HepG2 (cell line): Measurements from ENCODE around the gene RBPMS2. TPM values are rescaled to one million over a fixed set of nuclear protein-coding genes. Genes with fewer than 3 reads are reported as not detected.

Experiments used
- ATAC-seq: fragments of 200-7000 bp; cut with Tn5 transposase; 3 replicates; pipeline ENCODE4 v1.9.1; 2020; ENCODE audit warnings: mild to moderate bottlenecking, moderate library complexity
- BruUV-seq: library from RNA; stranded (reverse); fragments of 400-500 nt; replicated peaks from 2 replicates; lab custom pipeline; 2021; lab: Mats Ljungman, UMichigan
- CTCF ChIA-PET: fragments of 300-600 bp; formaldehyde crosslinking; extraction: SDS; loops from one replicate; lab custom pipeline; 2021; ENCODE audit warnings: low total read pairs, inconsistent platforms, low intra/inter-chr PET ratio; lab: Yijun Ruan, JAX
- POLR2A ChIA-PET: fragments of 350-600 bp; sonication (Branson Sonifier 250); formaldehyde crosslinking; loops from one replicate; lab custom pipeline; 2020; ENCODE audit warnings: antibody characterized with exemption, inconsistent platforms; lab: Yijun Ruan, JAX
- DNase-seq: peaks from one replicate; pipeline ENCODE4 v3.0.0-alpha.2; 2015; ENCODE audit warnings: low spot score
- FAIRE-seq: peaks from 3 replicates; lab custom pipeline; 2011; peaks lifted over from hg19 to GRCh38; lab: Jason Lieb, UNC
- H2AFZ ChIP-seq: one replicate; pipeline ENCODE4 v1.6.1; 2011; ENCODE audit warnings: low read length, inconsistent platforms
- H3K27ac ChIP-seq: fragments of 300-600 bp; 3 replicates; pipeline ENCODE4 v1.8.0; 2011; ENCODE audit warnings: mixed run types, mild to moderate bottlenecking, mixed read lengths, low read length, inconsistent platforms; ENCODE audit not compliant: insufficient read depth; ENCODE audit errors: extremely low read length
- H3K27me3 ChIP-seq, 2 experiments: fragments of 200-600 bp in 1 of 2; 2 replicates in 1 of 2; 3 replicates in 1 of 2; pipeline versions ENCODE4 v1.6.0 to v1.8.0; 2011; ENCODE audit warnings: low read length in 2 of 2, mild to moderate bottlenecking in 2 of 2, moderate library complexity in 2 of 2, inconsistent platforms in 1 of 2; ENCODE audit not compliant: insufficient read depth in 2 of 2, control insufficient read depth in 1 of 2
- H3K36me3 ChIP-seq, 2 experiments: fragments of 200-600 bp in 1 of 2; replicated peaks in 1 of 2; 2 replicates in 1 of 2; 3 replicates in 1 of 2; pipeline versions ENCODE4 v1.5.1 to v1.8.0; 2011; ENCODE audit warnings: low read length in 2 of 2, inconsistent platforms in 1 of 2; ENCODE audit not compliant: insufficient read depth in 2 of 2, control insufficient read depth in 1 of 2
- H3K4me1 ChIP-seq: 2 replicates; pipeline ENCODE4 v1.5.1; 2012; ENCODE audit warnings: low read length, inconsistent platforms; ENCODE audit not compliant: insufficient read depth
- H3K4me2 ChIP-seq: 2 replicates; pipeline ENCODE4 v1.6.0; 2011; ENCODE audit warnings: low read depth, low read length, inconsistent platforms
- H3K4me3 ChIP-seq, 3 experiments: fragments of 200-600 bp in 1 of 3; sonication (generic), shearing (Covaris generic) in 1 of 3; replicated peaks in 1 of 3; 2 replicates each; pipeline ENCODE4 v1.5.1; 2011 to 2016; ENCODE audit warnings: low read length in 3 of 3, inconsistent platforms in 2 of 3, low read depth in 2 of 3, mild to moderate bottlenecking in 2 of 3, control low read depth in 1 of 3, mixed read lengths in 1 of 3; ENCODE audit not compliant: insufficient read depth in 1 of 3
- H3K79me2 ChIP-seq: one replicate; pipeline ENCODE4 v1.6.1; 2011; ENCODE audit warnings: low read length, inconsistent platforms; ENCODE audit not compliant: insufficient read depth
- H3K9ac ChIP-seq: 2 replicates; pipeline ENCODE4 v1.6.0; 2011; ENCODE audit warnings: mild to moderate bottlenecking, low read depth, low read length, inconsistent platforms; ENCODE audit not compliant: insufficient read depth
- H3K9me3 ChIP-seq: 2 replicates; pipeline ENCODE4 v1.5.1; 2012; ENCODE audit warnings: mild to moderate bottlenecking, low read length
- H4K20me1 ChIP-seq: 2 replicates; pipeline ENCODE4 v1.6.0; 2011; ENCODE audit warnings: inconsistent platforms, mild to moderate bottlenecking, low read length, moderate library complexity; ENCODE audit not compliant: insufficient read depth
- AHR ChIP-seq: IDR thresholded peaks from 2 replicates; pipeline ENCODE4 v1.6.1; 2018; ENCODE audit warnings: missing genetic modification reagents, missing compliant biosample characterization
- NFE2L1 ChIP-seq: sonication (generic); formaldehyde crosslinking; IDR thresholded peaks from 2 replicates; pipeline ENCODE4 v1.4.0; 2020; ENCODE audit warnings: missing genetic modification reagents, mild to moderate bottlenecking, borderline replicate concordance
- NFIB ChIP-seq: sonication (generic); formaldehyde crosslinking; IDR thresholded peaks from 2 replicates; pipeline ENCODE4 v1.9.0; 2021; ENCODE audit warnings: missing genetic modification reagents, mild to moderate bottlenecking, borderline replicate concordance
- NKX3-1 ChIP-seq: sonication (generic); formaldehyde crosslinking; IDR thresholded peaks from 2 replicates; pipeline ENCODE4 v1.5.0; 2020; ENCODE audit warnings: missing genetic modification reagents
- ZNF75D ChIP-seq: sonication (generic); formaldehyde crosslinking; IDR thresholded peaks from 2 replicates; pipeline ENCODE4 v1.8.1; 2023; ENCODE audit warnings: missing genetic modification reagents, mild to moderate bottlenecking, borderline replicate concordance
- WGBS: methylation state at CpG from one replicate; pipeline ENCODE4 v1.1.6; 2017; ENCODE audit warnings: low lambda C conversion rate; 5-methylcytosine and 5-hydroxymethylcytosine counted together
- in situ Hi-C: cut with HindIII; loops from 2 replicates; pipeline ENCODE4 v1.10.0; 2017; ENCODE audit warnings: low pct_unique_long_range_greater_than_20kb; ENCODE audit not compliant: extremely low pct_ligation_motif_present
- intact Hi-C: fragments of 100-400 bp; cut with micrococcal nuclease; formaldehyde crosslinking; loops from one replicate; pipeline ENCODE4 v1.10.0; 2022; ENCODE audit not compliant: unreplicated experiment
- polyA plus RNA-seq, 8 experiments: library from polyadenylated mRNA; depleted of rRNA in 3 of 8; stranded (reverse) in 7 of 8; unstranded in 1 of 8; fragments of >200 nt; fragmentation: Illumina TruSeq in 4 of 8; extraction: Trizol in 4 of 8; gene quantifications; 2 replicates each; pipeline versions ENCODE4 v1.2.1 to v1.2.3, GENCODE V29; 2011 to 2016; ENCODE audit warnings: low read depth in 4 of 8, missing spikeins in 1 of 8, mixed read lengths in 1 of 8; ENCODE audit not compliant: insufficient read depth in 1 of 8
- total RNA-seq, 5 experiments: library from RNA; depleted of rRNA; stranded (reverse); fragments of >200 nt; fragmentation: Illumina TruSeq; extraction: Trizol; gene quantifications; 2 replicates each; pipeline ENCODE4 v1.2.3, GENCODE V29; 2016; ENCODE audit warnings: low read depth in 1 of 5
- TF ChIP-seq, protein P1 (sequence below): sonication (generic); formaldehyde crosslinking; IDR thresholded peaks from 2 replicates; pipeline ENCODE4 v1.5.1; 2020; ENCODE audit warnings: mild to moderate bottlenecking, missing genetic modification reagents
- TF ChIP-seq, protein P2 (sequence below): sonication (generic); formaldehyde crosslinking; IDR thresholded peaks from 2 replicates; pipeline ENCODE4 v1.4.0; 2020; ENCODE audit warnings: missing genetic modification reagents

Gene RBPMS2
- total and polyA plus RNA-seq, 2 of the 13 experiments (the other 11 are each of a cell fraction or from before 2014, with no cell fraction given), result 0.08 TPM; not detected in 1

DNA sequence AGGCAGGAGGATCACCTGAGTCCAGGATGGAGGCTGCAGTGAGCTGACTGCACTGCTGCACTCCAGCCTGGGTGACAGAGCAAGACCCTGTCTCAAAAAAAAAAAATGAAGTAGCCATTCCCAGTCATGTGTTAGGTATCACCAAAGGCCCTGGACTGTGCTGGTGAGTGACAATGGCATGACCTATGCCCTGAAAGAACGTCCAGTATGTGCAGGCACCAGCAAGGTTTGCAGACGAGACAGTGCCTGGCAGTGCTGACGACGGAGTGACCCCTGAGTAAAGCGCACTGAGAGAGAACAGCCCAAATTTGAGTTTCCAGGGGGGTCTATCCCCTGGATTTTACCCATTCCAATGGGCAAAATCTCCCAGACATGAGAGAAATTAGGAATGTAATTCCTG is 45.2 kb downstream of the RBPMS2 start (continued):
- TF ChIP-seq, protein P1, sequence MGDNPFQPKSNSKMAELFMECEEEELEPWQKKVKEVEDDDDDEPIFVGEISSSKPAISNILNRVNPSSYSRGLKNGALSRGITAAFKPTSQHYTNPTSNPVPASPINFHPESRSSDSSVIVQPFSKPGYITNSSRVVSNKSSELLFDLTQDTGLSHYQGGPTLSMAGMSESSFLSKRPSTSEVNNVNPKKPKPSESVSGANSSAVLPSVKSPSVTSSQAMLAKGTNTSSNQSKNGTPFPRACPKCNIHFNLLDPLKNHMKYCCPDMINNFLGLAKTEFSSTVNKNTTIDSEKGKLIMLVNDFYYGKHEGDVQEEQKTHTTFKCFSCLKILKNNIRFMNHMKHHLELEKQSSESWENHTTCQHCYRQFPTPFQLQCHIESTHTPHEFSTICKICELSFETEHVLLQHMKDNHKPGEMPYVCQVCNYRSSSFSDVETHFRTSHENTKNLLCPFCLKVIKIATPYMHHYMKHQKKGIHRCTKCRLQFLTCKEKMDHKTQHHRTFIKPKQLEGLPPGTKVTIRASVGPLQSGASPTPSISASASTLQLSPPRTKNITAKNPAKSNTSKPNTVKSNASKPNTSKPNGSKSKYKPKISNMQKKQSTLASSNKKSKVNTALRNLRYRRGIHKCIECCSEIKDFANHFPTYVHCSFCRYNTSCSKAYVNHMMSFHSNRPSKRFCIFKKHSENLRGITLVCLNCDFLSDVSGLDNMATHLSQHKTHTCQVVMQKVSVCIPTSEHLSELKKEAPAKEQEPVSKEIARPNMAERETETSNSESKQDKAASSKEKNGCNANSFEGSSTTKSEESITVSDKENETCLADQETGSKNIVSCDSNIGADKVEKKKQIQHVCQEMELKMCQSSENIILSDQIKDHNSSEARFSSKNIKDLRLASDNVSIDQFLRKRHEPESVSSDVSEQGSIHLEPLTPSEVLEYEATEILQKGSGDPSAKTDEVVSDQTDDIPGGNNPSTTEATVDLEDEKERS (CRISPR knock-in tag), result no peak

DNA sequence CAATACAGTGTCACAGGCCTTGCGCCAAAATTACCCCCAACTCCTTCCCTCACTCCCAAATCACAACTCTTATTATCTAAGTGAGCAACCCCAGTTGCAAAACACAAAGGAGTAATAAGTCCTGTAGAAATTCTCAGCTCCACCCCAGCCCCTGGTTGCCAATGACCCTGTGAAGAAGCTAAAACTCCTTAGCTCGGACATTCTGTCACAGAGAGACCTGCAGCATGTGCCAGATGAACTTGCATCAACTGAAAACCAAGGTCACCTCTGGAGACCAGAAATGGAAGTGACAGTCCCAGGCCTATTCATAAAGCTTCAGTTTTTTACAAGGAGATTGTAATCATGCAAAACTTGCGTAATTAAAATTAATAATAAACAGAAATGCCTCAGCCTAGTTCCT is 55.2 kb downstream of the RBPMS2 start:
- 37% methylated on average over 3 of the region's 3 CpGs for WGBS
- ChIA-PET CTCF (no interaction called here), POLR2A (interaction anchor here (0.6 to 0.8 kb wide), 3 partner anchors 14 to 117 kb away, joined by 3 read pairs; no protein-coding TSS in a partner anchor)
- in situ Hi-C loops, result no loop called here
- FAIRE-seq, result no peak
- Histone ChIP-seq H3K4me1 (peaks cover 17% of the 10 kb centered on the region), H3K9me3 (no peaks in the 10 kb centered on the region), H3K4me2 (peak overlapping the region; percentile 23; the same call in 1 of the 2 replicates), H3K9ac (no peak overlapping the region), H3K36me3 (no peaks in the 10 kb centered on the region), H3K4me3 (no peak overlapping the region), H3K27me3 (no peaks in the 10 kb centered on the region), H3K79me2 (no peaks in the 10 kb centered on the region), H4K20me1 (no peaks in the 10 kb centered on the region), H2AFZ (no peak overlapping the region), H3K27ac (no peak overlapping the region)
- no peak for TF ChIP-seq NKX3-1 (CRISPR knock-in tag)
- TF ChIP-seq, protein P2, sequence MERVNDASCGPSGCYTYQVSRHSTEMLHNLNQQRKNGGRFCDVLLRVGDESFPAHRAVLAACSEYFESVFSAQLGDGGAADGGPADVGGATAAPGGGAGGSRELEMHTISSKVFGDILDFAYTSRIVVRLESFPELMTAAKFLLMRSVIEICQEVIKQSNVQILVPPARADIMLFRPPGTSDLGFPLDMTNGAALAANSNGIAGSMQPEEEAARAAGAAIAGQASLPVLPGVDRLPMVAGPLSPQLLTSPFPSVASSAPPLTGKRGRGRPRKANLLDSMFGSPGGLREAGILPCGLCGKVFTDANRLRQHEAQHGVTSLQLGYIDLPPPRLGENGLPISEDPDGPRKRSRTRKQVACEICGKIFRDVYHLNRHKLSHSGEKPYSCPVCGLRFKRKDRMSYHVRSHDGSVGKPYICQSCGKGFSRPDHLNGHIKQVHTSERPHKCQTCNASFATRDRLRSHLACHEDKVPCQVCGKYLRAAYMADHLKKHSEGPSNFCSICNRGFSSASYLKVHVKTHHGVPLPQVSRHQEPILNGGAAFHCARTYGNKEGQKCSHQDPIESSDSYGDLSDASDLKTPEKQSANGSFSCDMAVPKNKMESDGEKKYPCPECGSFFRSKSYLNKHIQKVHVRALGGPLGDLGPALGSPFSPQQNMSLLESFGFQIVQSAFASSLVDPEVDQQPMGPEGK (CRISPR knock-in tag), result no peak
- TF ChIP-seq AHR (CRISPR knock-in tag), result no peak
- no peak for TF ChIP-seq NFE2L1 (CRISPR knock-in tag)
- no peak for TF ChIP-seq NFIB
- TF ChIP-seq ZNF75D (CRISPR knock-in tag), result no peak
- DNase-seq, result no peak
- intact Hi-C loops, result no loop called here
- no TSS peak for BruUV-seq
- ATAC-seq, result 0 out of 3 replicates have a peak, but pooled peaks have one; percentile 15
